HG02759 (cell line): ENCODE data around the gene FAM83E.

Source experiments
- ATAC-seq: cut with Tn5 transposase; IDR thresholded peaks from one replicate; pipeline ENCODE4 v1.9.1; 2021; ENCODE audit warnings: mild to moderate bottlenecking, moderate library complexity; ENCODE audit not compliant: unreplicated experiment

The FAM83E gene

GRCh38 chr19:48629297-48629598, 14.4 kb upstream of the FAM83E start:
- no peak for ATAC-seq

GRCh38 chr19:48628486-48629296, 13.8 kb upstream of the FAM83E start:
- no peak for ATAC-seq

- ATAC-seq: no peak
Observed at GRCh38 chr19:48627865-48628314, 13.0 kb upstream of the FAM83E start.

GRCh38 chr19:48627201-48627864, 12.5 kb upstream of the FAM83E start:
- ATAC-seq: no peak

GRCh38 chr19:48625891-48626327, 11.0 kb upstream of the FAM83E start:
- ATAC-seq: no peak

- ATAC-seq: no peak
Observed at GRCh38 chr19:48624791-48625723, 10.2 kb upstream of the FAM83E start.

GRCh38 chr19:48624067-48624594, 9.3 kb upstream of the FAM83E start:
- ATAC-seq: peak; percentile 64

GRCh38 chr19:48623556-48624066, 8.7 kb upstream of the FAM83E start:
- ATAC-seq: no peak

GRCh38 chr19:48619692-48620585, 5.1 kb upstream of the FAM83E start:
- ATAC-seq: no peak

GRCh38 chr19:48618916-48619691, 4.2 kb upstream of the FAM83E start, which contains the start of the genes RPL18 and SPHK2:
Gene RPL18, minus strand, starts transcription at chr19:48619178. Its CDS starts 35 bp downstream, at chr19:48619143.
Gene SPHK2, plus strand, starts transcription at chr19:48619506. Its CDS starts 1,009 bp downstream, at chr19:48620515.
- ATAC-seq: peak; percentile 85

GRCh38 chr19:48618278-48618915, 3.5 kb upstream of the FAM83E start:
- ATAC-seq: no peak

- no peak for ATAC-seq
Observed at GRCh38 chr19:48617146-48617937, 2.5 kb upstream of the FAM83E start.

- ATAC-seq: no peak
Observed at GRCh38 chr19:48616491-48617056, 1.7 kb upstream of the FAM83E start.

GRCh38 chr19:48616041-48616436, 1.2 kb upstream of the FAM83E start:
- no peak for ATAC-seq

GRCh38 chr19:48615231-48616040, 560 bp upstream of the FAM83E start:
- ATAC-seq: no peak

GRCh38 chr19:48613852-48614435, 932 bp downstream of the FAM83E start:
- no peak for ATAC-seq
